Limb (tissue), 2 donors: ENCODE data around the gene KIF12.

ENCODE experiments used
- DNase-seq, 2 donors: peaks; one replicate each; pipeline ENCODE4 v3.0.0-alpha.2; 2016; ENCODE audit errors: extremely low spot score in 2 of 2

The KIF12 gene

GRCh38 chr9:114107286-114108001, 8.4 kb upstream of the KIF12 start:
- no peak for DNase-seq

GRCh38 chr9:114105236-114105635, 6.1 kb upstream of the KIF12 start:
- no peak for DNase-seq

GRCh38 chr9:114102484-114102883, 3.4 kb upstream of the KIF12 start:
- no peak for DNase-seq

- DNase-seq, result no peak
Observed at GRCh38 chr9:114100536-114100935, 1.4 kb upstream of the KIF12 start.

GRCh38 chr9:114099669-114100270, 678 bp upstream of the KIF12 start:
- no peak for DNase-seq

GRCh38 chr9:114098021-114098935, 814 bp downstream of the KIF12 start:
- peak in 1 of 2 donors; percentile 70 for DNase-seq

GRCh38 chr9:114097613-114098020, 1.5 kb downstream of the KIF12 start:
- no peak for DNase-seq

- DNase-seq, result no peak
Observed at GRCh38 chr9:114096866-114097612, 2.1 kb downstream of the KIF12 start.

- no peak for DNase-seq
Observed at GRCh38 chr9:114096041-114096511, 3.0 kb downstream of the KIF12 start.

- no peak for DNase-seq
Observed at GRCh38 chr9:114094971-114095370, 4.1 kb downstream of the KIF12 start.

GRCh38 chr9:114093761-114094505, 5.2 kb downstream of the KIF12 start:
- DNase-seq, result no peak

GRCh38 chr9:114093031-114093471, 6.0 kb downstream of the KIF12 start:
- DNase-seq, result no peak

GRCh38 chr9:114092336-114092735, 6.8 kb downstream of the KIF12 start:
- DNase-seq, result no peak

GRCh38 chr9:114091711-114092110, 7.4 kb downstream of the KIF12 start:
- DNase-seq, result no peak

GRCh38 chr9:114090798-114091197, 8.3 kb downstream of the KIF12 start:
- DNase-seq, result no peak

GRCh38 chr9:114089206-114089840, 9.8 kb downstream of the KIF12 start:
- no peak for DNase-seq

- DNase-seq, result no peak
Observed at GRCh38 chr9:114088571-114089170, 10.4 kb downstream of the KIF12 start.

- no peak for DNase-seq
Observed at GRCh38 chr9:114087721-114088120, 11.4 kb downstream of the KIF12 start.

- no peak for DNase-seq
Observed at GRCh38 chr9:114086607-114087006, 12.5 kb downstream of the KIF12 start.

- DNase-seq, result no peak
Observed at GRCh38 chr9:114086009-114086408, 13.1 kb downstream of the KIF12 start.
